Measurements from ENCODE around the gene CDK18.
"Not testable (repeated sequence)": the region's sequence is repeated elsewhere in the genome, so short reads cannot be mapped to it uniquely, and the experiment has no call there.

CDK18 gene

GRCh38 chr1:205481629-205482151, 22.8 kb upstream of the CDK18 start:
- Histone ChIP-seq H3K4me3 (ENCODE audit: low read length) (no peak overlapping the region), H3K9ac (ENCODE audit: low read length) (no peak overlapping the region), H2AFZ (ENCODE audit: low read depth, low read length) (no peak overlapping the region), H4K20me1 (ENCODE audit: insufficient read depth, low read length) (no peaks in the 10 kb centered on the region), H3K36me3 (replicated peaks; ENCODE audit: low read depth, low read length) (no peaks in the 10 kb centered on the region), H3K27me3 (ENCODE audit: low read depth, low read length) (peaks cover 30% of the 10 kb centered on the region), H3K9me3 (ENCODE audit: insufficient read depth, low read length) (no peaks in the 10 kb centered on the region), H3K4me2 (ENCODE audit: low read length) (no peak overlapping the region), H3K4me1 (ENCODE audit: low read length) (peaks cover 20% of the 10 kb centered on the region), H3K79me2 (ENCODE audit: low read length) (no peaks in the 10 kb centered on the region), H3K27ac (ENCODE audit: low read length) (no peak overlapping the region)
- TF ChIP-seq CTCF (IDR thresholded peaks at IDR 0.05; ENCODE audit: low read depth, low read length): no peak

- not testable (repeated sequence) for H2AFZ ChIP-seq (ENCODE audit: low read depth, low read length); H3K9ac ChIP-seq (ENCODE audit: low read length); H3K4me2 ChIP-seq (ENCODE audit: low read length); H3K36me3 ChIP-seq (replicated peaks; ENCODE audit: low read depth, low read length); H3K9me3 ChIP-seq (ENCODE audit: insufficient read depth, low read length); H3K79me2 ChIP-seq (ENCODE audit: low read length); H4K20me1 ChIP-seq (ENCODE audit: insufficient read depth, low read length); H3K27ac ChIP-seq (ENCODE audit: low read length); H3K4me3 ChIP-seq (ENCODE audit: low read length)
- peaks cover 20% of the 10 kb centered on the region for H3K4me1 ChIP-seq (ENCODE audit: low read length)
- peaks cover 33% of the 10 kb centered on the region for H3K27me3 ChIP-seq (ENCODE audit: low read depth, low read length)
These were observed 21.9 kb upstream of the CDK18 start for GRCh38 chr1:205482587-205482986.

- Histone ChIP-seq H3K36me3 (replicated peaks; ENCODE audit: low read depth, low read length) (no peaks in the 10 kb centered on the region), H3K4me1 (ENCODE audit: low read length) (peaks cover 22% of the 10 kb centered on the region), H3K4me2 (ENCODE audit: low read length) (no peak overlapping the region), H3K79me2 (ENCODE audit: low read length) (no peaks in the 10 kb centered on the region), H3K9me3 (ENCODE audit: insufficient read depth, low read length) (no peaks in the 10 kb centered on the region), H3K27ac (ENCODE audit: low read length) (no peak overlapping the region), H2AFZ (ENCODE audit: low read depth, low read length) (no peak overlapping the region), H3K9ac (ENCODE audit: low read length) (no peak overlapping the region), H4K20me1 (ENCODE audit: insufficient read depth, low read length) (no peaks in the 10 kb centered on the region), H3K4me3 (ENCODE audit: low read length) (no peak overlapping the region), H3K27me3 (ENCODE audit: low read depth, low read length) (peaks cover 33% of the 10 kb centered on the region)
- TF ChIP-seq CTCF (IDR thresholded peaks at IDR 0.05; ENCODE audit: low read depth, low read length): no peak
- TF ChIP-seq EZH2phosphoT487 (IDR thresholded peaks at IDR 0.05; ENCODE audit: low read depth): no peak
These were observed 21.1 kb upstream of the CDK18 start for GRCh38 chr1:205483372-205483771.

GRCh38 chr1:205484985-205485967, 19.2 kb upstream of the CDK18 start:
- Histone ChIP-seq H3K27ac (ENCODE audit: low read length) (no peak overlapping the region), H4K20me1 (ENCODE audit: insufficient read depth, low read length) (no peaks in the 10 kb centered on the region), H2AFZ (ENCODE audit: low read depth, low read length) (no peak overlapping the region), H3K4me1 (ENCODE audit: low read length) (peaks cover 15% of the 10 kb centered on the region), H3K36me3 (replicated peaks; ENCODE audit: low read depth, low read length) (no peaks in the 10 kb centered on the region), H3K9ac (ENCODE audit: low read length) (no peak overlapping the region), H3K27me3 (ENCODE audit: low read depth, low read length) (peaks cover 51% of the 10 kb centered on the region), H3K4me2 (ENCODE audit: low read length) (no peak overlapping the region), H3K4me3 (ENCODE audit: low read length) (no peak overlapping the region), H3K9me3 (ENCODE audit: insufficient read depth, low read length) (no peaks in the 10 kb centered on the region), H3K79me2 (ENCODE audit: low read length) (no peaks in the 10 kb centered on the region)
- TF ChIP-seq EZH2phosphoT487 (IDR thresholded peaks at IDR 0.05; ENCODE audit: low read depth) (no peak), CTCF (IDR thresholded peaks at IDR 0.05; ENCODE audit: low read depth, low read length) (peak; percentile 97)

Measured in OCI-LY3 (cell line).